NOMO-1 treated with DMSO at 0.1 percent for 48 hours (cell line): ENCODE data around the gene SEMA3F.
A peak's percentile ranks its signal among the peaks of the same experiment; 100 is the strongest.

Source experiments
- DNase-seq: peaks from one replicate; lab custom pipeline; 2025; ENCODE audit not compliant: unreplicated experiment; lab: John Stamatoyannopoulos, UW

SEMA3F gene

DNA sequence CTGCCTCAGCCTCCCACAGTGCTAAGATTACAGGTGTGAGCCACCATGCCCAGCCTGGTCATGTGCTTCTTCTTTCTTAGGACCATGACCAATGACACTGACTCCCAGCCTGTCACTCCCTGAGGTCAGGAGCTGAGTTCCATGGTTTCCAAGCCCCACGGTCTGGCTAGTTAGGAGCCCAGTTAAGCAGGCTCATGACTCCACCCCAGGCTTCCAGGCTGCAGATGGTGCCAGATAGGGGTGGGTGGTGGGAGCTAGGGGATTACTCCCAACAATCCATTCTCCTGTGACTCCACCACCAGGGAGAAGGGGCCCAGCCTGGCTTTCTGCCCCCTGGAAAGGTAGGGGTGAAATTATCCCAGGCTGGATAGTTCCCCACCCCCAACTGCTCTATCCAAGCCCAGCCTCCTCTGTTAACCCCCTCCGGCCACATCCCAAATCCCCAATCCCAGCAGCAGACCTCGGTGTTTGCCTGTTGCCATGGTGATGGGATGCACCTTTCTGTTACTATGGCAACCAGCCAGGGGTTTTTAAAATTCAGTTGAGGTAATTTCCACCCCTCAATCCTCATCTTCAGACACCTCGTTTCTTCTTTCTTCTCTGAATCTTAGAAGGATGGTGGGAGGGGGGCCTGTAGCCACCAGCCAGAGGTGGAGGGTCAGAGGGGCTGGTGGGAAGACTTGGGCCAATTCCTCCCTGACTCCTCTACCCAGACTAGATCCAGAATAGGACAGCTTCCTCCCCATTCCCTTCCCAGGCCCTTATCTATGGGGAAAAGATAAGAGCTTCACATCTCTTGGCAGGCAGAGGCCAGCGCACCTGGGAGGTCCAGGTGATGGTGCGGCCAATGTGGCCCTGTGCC lies 22.5 kb upstream of the SEMA3F start:
- DNase-seq, result no peak

DNA sequence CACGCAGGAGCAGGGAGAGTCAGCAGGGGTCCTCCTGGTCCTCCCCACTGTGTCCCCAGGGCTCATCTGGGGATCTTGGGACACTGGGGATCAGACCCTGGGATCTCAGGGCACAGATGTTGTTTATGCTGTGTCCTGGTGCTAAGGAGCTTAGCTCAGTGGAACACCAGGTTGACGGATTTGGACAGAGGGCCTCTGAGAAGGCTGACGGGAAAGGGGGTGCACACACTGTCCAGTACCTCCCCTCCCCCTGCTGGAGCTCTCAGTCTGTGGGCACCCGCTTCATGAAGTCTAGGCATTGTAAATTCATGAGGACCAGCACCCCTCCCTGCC lies 21.9 kb upstream of the SEMA3F start:
- no peak for DNase-seq

- DNase-seq, result no peak
These were observed 20.8 kb upstream of the SEMA3F start for GRCh38 chr3:50134367-50134766.

GRCh38 chr3:50135964-50136363 lies 19.2 kb upstream of the SEMA3F start:
- no peak for DNase-seq

- no peak for DNase-seq
These were observed 18.3 kb upstream of the SEMA3F start for GRCh38 chr3:50136714-50137405.

DNA sequence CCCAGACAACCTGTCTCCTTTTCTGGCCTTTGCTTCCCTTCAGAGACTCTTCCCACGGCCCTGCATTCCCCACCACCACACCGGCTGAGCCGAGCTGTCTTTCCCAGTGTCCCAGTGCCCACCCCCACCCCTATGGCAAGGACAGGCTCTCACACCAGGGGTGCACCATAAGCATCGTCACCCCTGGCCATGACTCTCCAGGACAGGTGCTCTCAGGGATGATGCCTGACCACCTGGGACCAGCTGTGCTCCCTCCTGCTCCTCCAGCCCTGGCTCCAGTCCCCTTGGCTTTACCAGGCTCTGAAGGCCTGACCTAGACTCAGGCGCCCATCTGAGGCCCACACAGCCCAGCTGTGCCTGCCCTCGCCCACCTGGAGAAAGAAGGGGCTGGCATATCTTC lies 17.6 kb upstream of the SEMA3F start:
- no peak for DNase-seq

DNA sequence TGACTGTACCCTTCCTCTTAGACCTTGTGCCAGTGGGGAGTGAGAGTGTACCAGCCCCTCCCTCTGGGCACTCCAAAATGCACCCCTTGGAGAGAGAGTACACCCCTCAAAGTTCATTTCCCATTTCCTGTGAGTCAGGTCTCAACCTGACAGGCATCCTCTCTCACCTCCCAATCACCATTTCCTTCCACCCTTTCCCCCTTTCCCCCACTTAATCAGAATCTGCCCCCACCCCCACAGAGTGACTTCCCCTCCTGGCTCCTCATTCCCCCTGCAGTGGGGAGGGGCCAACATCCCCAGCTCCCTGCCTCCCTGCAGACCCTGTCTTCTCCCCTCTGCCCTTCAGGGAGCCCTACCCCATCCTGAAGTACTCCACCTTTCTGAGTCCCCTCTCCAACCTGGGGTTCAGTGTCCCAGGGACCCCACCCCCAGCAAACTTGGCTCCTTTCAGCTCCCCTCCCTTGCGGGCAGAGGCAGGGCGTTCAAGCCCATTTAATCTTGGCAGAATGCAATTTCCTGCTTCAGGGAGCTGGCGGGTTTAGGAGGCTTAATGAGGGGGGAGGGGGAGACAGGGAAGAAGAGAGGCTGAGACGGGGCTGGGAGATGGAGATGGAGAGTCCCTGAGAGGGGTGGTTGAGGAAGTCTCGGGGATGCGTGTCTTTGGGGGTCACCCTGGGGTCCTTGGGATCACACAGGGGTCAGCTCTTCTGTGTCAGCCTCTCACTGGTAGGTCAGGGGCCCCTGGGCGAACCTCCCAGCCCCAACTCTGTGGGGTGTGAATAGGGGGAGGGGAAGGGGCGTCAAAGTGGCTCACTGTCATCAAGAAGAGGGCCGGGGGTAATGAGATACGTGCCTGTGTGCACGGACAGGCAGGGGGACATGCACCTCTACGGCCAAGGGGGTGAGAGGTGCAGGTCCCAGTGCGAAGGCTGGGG lies 16.6 kb upstream of the SEMA3F start:
- DNase-seq, result peak; percentile 15

DNA sequence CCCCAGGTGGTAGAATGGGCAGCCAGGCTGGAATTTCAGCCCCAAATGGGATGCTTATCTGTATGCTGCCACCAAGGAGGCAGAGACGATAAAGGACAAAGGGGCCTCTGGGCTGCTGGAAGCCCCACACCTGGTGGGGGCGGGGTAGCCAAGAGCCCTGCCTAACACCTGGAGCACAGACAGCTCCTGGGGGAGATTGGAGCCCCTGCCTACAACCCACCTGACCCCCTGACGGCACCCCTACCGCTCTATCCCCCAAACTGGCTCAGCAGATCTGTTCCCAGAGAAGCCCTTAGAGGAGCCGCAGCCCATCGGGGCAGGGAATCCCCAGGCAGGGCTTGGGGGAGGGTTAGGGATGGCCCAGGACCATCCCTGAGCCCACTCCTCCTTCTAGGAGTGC lies 15.8 kb upstream of the SEMA3F start:
- DNase-seq, result no peak

- DNase-seq, result no peak
These were observed 15.3 kb upstream of the SEMA3F start for GRCh38 chr3:50139718-50140423.

DNA sequence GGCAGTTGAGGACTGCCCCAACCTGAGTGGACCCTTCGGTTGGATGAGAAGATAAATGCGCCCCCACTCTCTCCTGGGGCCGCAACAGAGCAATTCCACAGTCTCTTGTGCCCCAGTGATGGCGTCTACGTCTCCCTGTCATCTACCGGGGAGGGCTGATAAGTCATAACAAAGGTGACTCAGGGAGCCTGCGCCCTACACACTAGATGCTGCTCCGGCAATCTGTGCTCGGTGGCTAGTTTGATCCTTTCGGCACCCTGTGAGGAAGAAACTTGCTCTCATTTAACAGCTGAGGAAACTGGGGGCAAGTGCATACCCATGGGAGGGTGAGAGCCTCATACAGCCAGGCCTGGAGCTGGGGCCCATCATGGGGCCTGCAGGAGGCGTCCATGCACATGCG lies 14.1 kb upstream of the SEMA3F start:
- DNase-seq, result no peak

DNA sequence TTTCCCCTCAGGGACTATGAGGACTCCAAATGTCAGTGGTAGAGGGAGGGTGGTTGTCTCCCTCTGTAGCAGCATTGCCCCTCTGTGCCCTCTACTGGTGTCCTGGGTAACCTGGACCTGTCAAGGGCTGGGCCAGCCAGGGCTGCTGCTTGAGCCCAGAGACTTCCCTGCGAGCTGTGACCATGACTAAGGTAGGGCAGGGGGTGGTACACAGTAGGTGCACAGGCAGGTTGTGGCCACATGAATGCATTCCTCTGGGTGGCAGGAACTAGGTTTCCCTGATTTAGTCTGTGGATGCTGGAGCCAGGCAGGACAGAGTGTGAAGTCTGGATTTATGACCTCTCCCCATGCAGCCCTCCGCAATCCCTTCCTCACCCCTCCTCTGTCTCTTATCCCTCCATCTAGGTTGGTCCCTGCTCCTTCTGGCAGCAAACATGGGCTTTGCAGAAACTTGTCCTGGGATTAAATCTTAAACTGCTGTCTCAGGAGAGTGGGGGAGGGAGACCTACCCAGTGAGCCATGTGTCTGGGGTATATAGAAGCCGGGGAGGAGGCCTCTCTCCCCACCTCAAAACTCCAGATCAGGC lies 8.7 kb upstream of the SEMA3F start:
- DNase-seq, result no peak

GRCh38 chr3:50147016-50147415 lies 8.1 kb upstream of the SEMA3F start:
- DNase-seq, result no peak

DNA sequence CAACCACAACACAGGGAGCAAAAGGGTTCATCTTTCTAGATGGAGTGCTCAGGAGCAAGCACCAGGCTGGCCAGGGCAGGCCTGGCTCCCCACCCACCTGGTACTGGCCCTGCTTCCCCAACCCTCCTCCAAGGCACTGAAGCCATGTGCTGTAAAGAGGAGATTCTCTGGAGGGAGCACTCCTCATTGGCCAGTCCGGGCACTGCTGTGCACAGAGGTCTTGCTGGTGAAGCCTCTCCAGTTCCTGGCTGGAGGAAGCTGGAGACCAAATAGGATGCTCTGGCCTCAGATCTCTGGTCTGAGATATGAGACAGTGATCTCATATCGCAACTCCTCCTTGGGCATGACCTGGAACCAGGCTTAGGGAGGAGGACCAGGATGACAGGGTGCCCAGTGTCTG lies 7.7 kb upstream of the SEMA3F start:
- no peak for DNase-seq

DNA sequence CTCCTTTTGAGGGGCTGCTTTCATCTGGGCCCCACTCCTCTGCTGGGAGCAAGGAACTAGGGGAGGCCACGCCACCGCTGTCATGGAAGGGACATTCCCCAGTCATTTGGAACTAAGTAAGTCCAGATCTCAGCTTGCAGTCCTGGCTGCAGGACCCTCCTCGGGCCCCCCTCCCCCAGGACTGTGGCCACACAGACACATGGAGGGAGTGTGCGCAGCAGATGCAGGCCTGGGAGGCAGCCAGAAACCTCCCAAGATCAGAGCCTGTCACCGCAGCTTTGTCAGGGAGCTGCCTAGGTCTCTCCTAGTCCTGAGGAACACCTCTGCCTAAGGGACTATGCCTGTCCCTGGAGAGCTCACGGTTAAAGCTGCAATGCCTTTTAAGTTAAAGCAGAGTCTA lies 7.3 kb upstream of the SEMA3F start:
- no peak for DNase-seq

GRCh38 chr3:50150404-50150750 lies 4.7 kb upstream of the SEMA3F start:
- DNase-seq, result no peak

GRCh38 chr3:50150863-50151686 lies 4.0 kb upstream of the SEMA3F start:
- no peak for DNase-seq

DNA sequence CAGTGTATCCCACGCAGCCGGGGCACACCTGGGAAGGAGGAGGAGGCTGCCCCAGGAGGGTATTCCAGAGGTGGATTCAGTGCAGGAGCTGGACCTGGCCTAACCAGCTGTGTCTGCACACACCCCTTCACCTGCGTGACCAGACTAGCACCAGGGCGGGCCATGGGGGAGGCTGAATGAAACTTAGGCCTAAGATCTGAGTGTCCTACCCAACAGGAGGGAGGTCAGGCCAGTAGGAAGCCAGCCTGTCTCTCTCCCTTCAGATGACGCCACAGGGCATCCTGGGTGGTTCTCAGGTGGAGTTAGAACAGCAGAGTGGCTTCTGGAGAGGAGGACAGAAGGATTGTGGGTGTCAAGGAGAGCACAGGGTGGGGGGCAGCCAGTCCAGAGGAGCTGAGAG lies 3.4 kb upstream of the SEMA3F start:
- DNase-seq, result no peak

- DNase-seq, result no peak
These were observed 1.2 kb upstream of the SEMA3F start for GRCh38 chr3:50153782-50154475.

- DNase-seq, result peak; percentile 9
These were observed 666 bp upstream of the SEMA3F start for GRCh38 chr3:50154476-50154839.
